Measurements from ENCODE around the gene CREB3. TPM values are rescaled to one million over a fixed set of nuclear protein-coding genes. Genes with fewer than 3 reads are reported as not detected.

The CREB3 gene
- total and polyA plus RNA-seq, 4 donors = 9.2 to 21.4 (median 18.1) TPM

DNA sequence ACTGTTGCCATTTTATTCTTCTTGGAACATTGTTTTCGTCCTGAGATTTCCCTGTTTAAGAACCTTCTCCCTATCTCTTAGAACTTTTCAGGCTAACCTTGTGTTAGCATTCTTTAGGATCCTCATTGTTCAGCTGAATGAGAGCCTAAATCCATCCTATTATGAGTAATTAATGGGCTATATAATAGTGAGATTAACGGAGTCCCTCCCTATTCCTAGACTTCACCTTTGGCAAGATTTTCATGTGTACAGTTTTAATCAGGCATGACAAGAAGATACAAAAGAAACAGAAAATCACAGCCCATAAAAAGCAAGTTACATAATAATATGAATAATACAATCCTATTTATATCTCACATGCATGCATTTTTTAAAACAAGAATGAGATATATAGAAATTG is 30.7 kb downstream of the CREB3 start:
- 94% methylated on average over 2 of the region's 2 CpGs for WGBS
- no peaks in the 10 kb centered on the region for H3K36me3 ChIP-seq (ENCODE audit: control insufficient read depth in 4 of 4, insufficient read depth in 3 of 4, low read depth in 1 of 4, low read length in 3 of 4)
- no peak overlapping the region for H3K4me3 ChIP-seq (ENCODE audit: low read depth in 1 of 3, low read length in 3 of 3)
- DNase-seq (ENCODE audit: low spot score) = no peak
- peaks cover 4 to 9% (median 6%) of the 10 kb centered on the region in 4 donors for H3K4me1 ChIP-seq (ENCODE audit: control insufficient read depth in 4 of 4, insufficient read depth in 4 of 4, low read length in 3 of 4)
- no peaks in the 10 kb centered on the region for H3K27me3 ChIP-seq (ENCODE audit: control insufficient read depth in 4 of 4, insufficient read depth in 4 of 4, low read length in 3 of 4)
- H3K9me3 ChIP-seq (ENCODE audit: control insufficient read depth in 4 of 4, low read length in 3 of 4) = no peaks in the 10 kb centered on the region
- H3K27ac ChIP-seq (ENCODE audit: low read depth in 1 of 2, low read length in 2 of 2) = no peak overlapping the region
- no peak overlapping the region for H3K9ac ChIP-seq (ENCODE audit: low read depth in 1 of 2, low read length in 2 of 2)
- TF ChIP-seq GABPA (IDR thresholded peaks at IDR 0.05 in 1 of 2, conservative IDR thresholded peaks at IDR 0.05 in 1 of 2) (no peak), HNF4G (IDR thresholded peaks at IDR 0.05) (no peak), RXRA (IDR thresholded peaks at IDR 0.05) (no peak), ATF3 (IDR thresholded peaks at IDR 0.05) (no peak), NR2F2 (IDR thresholded peaks at IDR 0.05) (no peak), YY1 (IDR thresholded peaks at IDR 0.05) (no peak), SP1 (IDR thresholded peaks at IDR 0.05) (no peak), TAF1 (conservative IDR thresholded peaks at IDR 0.05) (no peak), HNF4A (conservative IDR thresholded peaks at IDR 0.05) (no peak), RAD21 (IDR thresholded peaks at IDR 0.05) (no peak), EGR1 (IDR thresholded peaks at IDR 0.05; ENCODE audit: low read depth in 2 of 2) (no peak), FOXA2 (IDR thresholded peaks at IDR 0.05) (no peak)
- TF ChIP-seq, protein P1, sequence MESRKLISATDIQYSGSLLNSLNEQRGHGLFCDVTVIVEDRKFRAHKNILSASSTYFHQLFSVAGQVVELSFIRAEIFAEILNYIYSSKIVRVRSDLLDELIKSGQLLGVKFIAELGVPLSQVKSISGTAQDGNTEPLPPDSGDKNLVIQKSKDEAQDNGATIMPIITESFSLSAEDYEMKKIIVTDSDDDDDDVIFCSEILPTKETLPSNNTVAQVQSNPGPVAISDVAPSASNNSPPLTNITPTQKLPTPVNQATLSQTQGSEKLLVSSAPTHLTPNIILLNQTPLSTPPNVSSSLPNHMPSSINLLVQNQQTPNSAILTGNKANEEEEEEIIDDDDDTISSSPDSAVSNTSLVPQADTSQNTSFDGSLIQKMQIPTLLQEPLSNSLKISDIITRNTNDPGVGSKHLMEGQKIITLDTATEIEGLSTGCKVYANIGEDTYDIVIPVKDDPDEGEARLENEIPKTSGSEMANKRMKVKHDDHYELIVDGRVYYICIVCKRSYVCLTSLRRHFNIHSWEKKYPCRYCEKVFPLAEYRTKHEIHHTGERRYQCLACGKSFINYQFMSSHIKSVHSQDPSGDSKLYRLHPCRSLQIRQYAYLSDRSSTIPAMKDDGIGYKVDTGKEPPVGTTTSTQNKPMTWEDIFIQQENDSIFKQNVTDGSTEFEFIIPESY (IDR thresholded peaks at IDR 0.05) = no peak

DNA sequence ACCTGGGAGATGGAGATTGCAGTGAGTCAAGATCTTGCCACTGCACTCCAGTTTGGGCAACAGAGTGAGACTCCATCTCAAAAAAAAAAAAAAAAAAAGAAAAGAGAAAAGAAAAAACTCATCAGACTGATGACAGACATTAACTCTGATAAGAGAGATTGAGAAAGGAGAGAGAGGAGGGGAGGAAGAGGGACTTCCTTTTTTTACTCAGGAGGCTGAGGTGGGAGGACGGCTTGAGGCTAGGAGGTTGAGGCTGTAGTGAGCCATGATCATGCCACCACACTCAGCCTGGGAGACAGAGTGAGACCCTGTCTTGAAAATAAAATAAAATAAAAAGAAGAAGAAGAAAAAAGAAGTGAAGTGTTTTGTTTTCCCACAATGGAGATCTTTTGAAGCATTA is 31.3 kb downstream of the CREB3 start:
- H3K4me1 ChIP-seq (ENCODE audit: control insufficient read depth in 4 of 4, insufficient read depth in 4 of 4, low read length in 3 of 4) = peaks cover 0 to 2% (median 1%) of the 10 kb centered on the region in 4 donors
- no peak overlapping the region for H3K9ac ChIP-seq (ENCODE audit: low read depth in 1 of 2, low read length in 2 of 2)
- H3K27me3 ChIP-seq (ENCODE audit: control insufficient read depth in 4 of 4, insufficient read depth in 4 of 4, low read length in 3 of 4) = no peaks in the 10 kb centered on the region
- H3K27ac ChIP-seq (ENCODE audit: low read depth in 1 of 2, low read length in 2 of 2) = no peak overlapping the region
- no peak for DNase-seq (ENCODE audit: low spot score)
- no peaks in the 10 kb centered on the region for H3K9me3 ChIP-seq (ENCODE audit: control insufficient read depth in 4 of 4, low read length in 3 of 4)
- no peak overlapping the region for H3K4me3 ChIP-seq (ENCODE audit: low read depth in 1 of 3, low read length in 3 of 3)
- no peak for TF ChIP-seq RXRA (IDR thresholded peaks at IDR 0.05)
- TF ChIP-seq TAF1 (conservative IDR thresholded peaks at IDR 0.05) = no peak
- no peak for TF ChIP-seq GABPA (IDR thresholded peaks at IDR 0.05 in 1 of 2, conservative IDR thresholded peaks at IDR 0.05 in 1 of 2)
- no peak for TF ChIP-seq EGR1 (IDR thresholded peaks at IDR 0.05; ENCODE audit: low read depth in 2 of 2)
- TF ChIP-seq, protein P2, sequence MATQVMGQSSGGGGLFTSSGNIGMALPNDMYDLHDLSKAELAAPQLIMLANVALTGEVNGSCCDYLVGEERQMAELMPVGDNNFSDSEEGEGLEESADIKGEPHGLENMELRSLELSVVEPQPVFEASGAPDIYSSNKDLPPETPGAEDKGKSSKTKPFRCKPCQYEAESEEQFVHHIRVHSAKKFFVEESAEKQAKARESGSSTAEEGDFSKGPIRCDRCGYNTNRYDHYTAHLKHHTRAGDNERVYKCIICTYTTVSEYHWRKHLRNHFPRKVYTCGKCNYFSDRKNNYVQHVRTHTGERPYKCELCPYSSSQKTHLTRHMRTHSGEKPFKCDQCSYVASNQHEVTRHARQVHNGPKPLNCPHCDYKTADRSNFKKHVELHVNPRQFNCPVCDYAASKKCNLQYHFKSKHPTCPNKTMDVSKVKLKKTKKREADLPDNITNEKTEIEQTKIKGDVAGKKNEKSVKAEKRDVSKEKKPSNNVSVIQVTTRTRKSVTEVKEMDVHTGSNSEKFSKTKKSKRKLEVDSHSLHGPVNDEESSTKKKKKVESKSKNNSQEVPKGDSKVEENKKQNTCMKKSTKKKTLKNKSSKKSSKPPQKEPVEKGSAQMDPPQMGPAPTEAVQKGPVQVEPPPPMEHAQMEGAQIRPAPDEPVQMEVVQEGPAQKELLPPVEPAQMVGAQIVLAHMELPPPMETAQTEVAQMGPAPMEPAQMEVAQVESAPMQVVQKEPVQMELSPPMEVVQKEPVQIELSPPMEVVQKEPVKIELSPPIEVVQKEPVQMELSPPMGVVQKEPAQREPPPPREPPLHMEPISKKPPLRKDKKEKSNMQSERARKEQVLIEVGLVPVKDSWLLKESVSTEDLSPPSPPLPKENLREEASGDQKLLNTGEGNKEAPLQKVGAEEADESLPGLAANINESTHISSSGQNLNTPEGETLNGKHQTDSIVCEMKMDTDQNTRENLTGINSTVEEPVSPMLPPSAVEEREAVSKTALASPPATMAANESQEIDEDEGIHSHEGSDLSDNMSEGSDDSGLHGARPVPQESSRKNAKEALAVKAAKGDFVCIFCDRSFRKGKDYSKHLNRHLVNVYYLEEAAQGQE (IDR thresholded peaks at IDR 0.05) = no peak
- TF ChIP-seq HNF4G (IDR thresholded peaks at IDR 0.05) = no peak
- TF ChIP-seq RAD21 (IDR thresholded peaks at IDR 0.05) = no peak
- no peak for TF ChIP-seq MAX (IDR thresholded peaks at IDR 0.05)
- TF ChIP-seq FOXA1 (IDR thresholded peaks at IDR 0.05) = no peak
- 100% methylated on average over 1 of the region's 1 CpG for WGBS
- no peaks in the 10 kb centered on the region for H3K36me3 ChIP-seq (ENCODE audit: control insufficient read depth in 4 of 4, insufficient read depth in 3 of 4, low read depth in 1 of 4, low read length in 3 of 4)

Measured in liver (tissue), 9 donors.